ENCODE data around the gene DGUOK.

DGUOK gene

GRCh38 chr2:74003494-74004211 lies 77.0 kb downstream of the DGUOK start:
- Histone ChIP-seq H2BK5ac (ENCODE audit: low read length) (peak overlapping the region; percentile 90), H3K27me3 (ENCODE audit: control insufficient read depth in 3 of 3, insufficient read depth in 3 of 3, low read depth in 1 of 3, low read length in 3 of 3) (peaks cover 0 to 36% (median 0%) of the 10 kb centered on the region in 3 experiments), H3K79me1 (ENCODE audit: low read depth, low read length) (peaks cover 4% of the 10 kb centered on the region), H3K23ac (ENCODE audit: low read depth, low read length, poor library complexity) (peak overlapping the region; percentile 34), H2AK5ac (ENCODE audit: low read depth, low read length) (peak overlapping the region; percentile 96), H3K4me3 (ENCODE audit: low read length in 2 of 2) (peak overlapping the region; percentile 12 to 71), H2AFZ (ENCODE audit: low read length) (no peak overlapping the region), H3K4ac (ENCODE audit: low read length) (no peak overlapping the region), H2BK120ac (ENCODE audit: low read depth, low read length) (peak overlapping the region; percentile 22), H3K9ac (ENCODE audit: low read depth, low read length, poor library complexity) (no peak overlapping the region), H2BK15ac (ENCODE audit: low read length) (peak overlapping the region; percentile 91), H3K4me2 (ENCODE audit: insufficient read depth, low read length, poor library complexity, severe bottlenecking) (peak overlapping the region; percentile 88), H3K18ac (ENCODE audit: low read length) (peak overlapping the region; percentile 87), H3K9me3 (replicated peaks in 1 of 2; ENCODE audit: control insufficient read depth in 2 of 2, insufficient read depth in 1 of 2, low read depth in 1 of 2, low read length in 2 of 2) (no peaks in the 10 kb centered on the region), H4K8ac (ENCODE audit: low read depth, low read length) (no peak overlapping the region), H4K91ac (ENCODE audit: low read depth, low read length, poor library complexity) (no peak overlapping the region), H3K14ac (ENCODE audit: low read length) (peak overlapping the region; percentile 25), H3K4me1 (ENCODE audit: control insufficient read depth in 2 of 2, insufficient read depth in 1 of 2, low read depth in 1 of 2, low read length in 2 of 2) (peaks cover 58 to 59% of the 10 kb centered on the region in 2 donors), H3K27ac (replicated peaks; ENCODE audit: low read length) (no peak overlapping the region), H2BK12ac (ENCODE audit: low read length) (peak overlapping the region; percentile 69), H3K36me3 (replicated peaks in 1 of 2; ENCODE audit: control insufficient read depth in 2 of 2, insufficient read depth in 2 of 2, low read length in 2 of 2) (peaks cover 0 to 46% of the 10 kb centered on the region in 2 donors)
- DNase-seq (ENCODE audit: low spot score), result no peak
- WGBS, 2 donors (ENCODE audit: extremely low coverage in 2 of 2, insufficient read length in 2 of 2, insufficient replicate concordance in 1 of 2), result no CpG with 5 or more reads among the region's 16 CpGs

GRCh38 chr2:74004212-74005182 lies 77.8 kb downstream of the DGUOK start:
- peak overlapping the region; percentile 96 for H2AK5ac ChIP-seq (ENCODE audit: low read depth, low read length)
- H3K79me1 ChIP-seq (ENCODE audit: low read depth, low read length), result peaks cover 8% of the 10 kb centered on the region
- H2AFZ ChIP-seq (ENCODE audit: low read length), result no peak overlapping the region
- peaks cover 0 to 53% of the 10 kb centered on the region in 2 donors for H3K36me3 ChIP-seq (replicated peaks in 1 of 2; ENCODE audit: control insufficient read depth in 2 of 2, insufficient read depth in 2 of 2, low read length in 2 of 2)
- peak overlapping the region; percentile 69 for H2BK12ac ChIP-seq (ENCODE audit: low read length)
- peak overlapping the region; percentile 22 for H2BK120ac ChIP-seq (ENCODE audit: low read depth, low read length)
- no peak for DNase-seq (ENCODE audit: low spot score)
- H3K27ac ChIP-seq (replicated peaks; ENCODE audit: low read length), result no peak overlapping the region
- peak overlapping the region in 1 of 2 donors; percentile 71 for H3K4me3 ChIP-seq (ENCODE audit: low read length in 2 of 2)
- peak overlapping the region; percentile 96 for H3K23ac ChIP-seq (ENCODE audit: low read depth, low read length, poor library complexity)
- peak overlapping the region; percentile 25 for H3K14ac ChIP-seq (ENCODE audit: low read length)
- peak overlapping the region; percentile 87 for H3K18ac ChIP-seq (ENCODE audit: low read length)
- peaks cover 56 to 63% of the 10 kb centered on the region in 2 donors for H3K4me1 ChIP-seq (ENCODE audit: control insufficient read depth in 2 of 2, insufficient read depth in 1 of 2, low read depth in 1 of 2, low read length in 2 of 2)
- H4K91ac ChIP-seq (ENCODE audit: low read depth, low read length, poor library complexity), result no peak overlapping the region
- H2BK15ac ChIP-seq (ENCODE audit: low read length), result peak overlapping the region; percentile 91
- WGBS, 2 donors (ENCODE audit: extremely low coverage in 2 of 2, insufficient read length in 2 of 2, insufficient replicate concordance in 1 of 2), result no CpG with 5 or more reads among the region's 18 CpGs
- H4K8ac ChIP-seq (ENCODE audit: low read depth, low read length), result no peak overlapping the region
- H2BK5ac ChIP-seq (ENCODE audit: low read length), result peak overlapping the region; percentile 90
- H3K9ac ChIP-seq (ENCODE audit: low read depth, low read length, poor library complexity), result peak overlapping the region; percentile 72
- H3K4ac ChIP-seq (ENCODE audit: low read length), result no peak overlapping the region
- no peaks in the 10 kb centered on the region for H3K9me3 ChIP-seq (replicated peaks in 1 of 2; ENCODE audit: control insufficient read depth in 2 of 2, insufficient read depth in 1 of 2, low read depth in 1 of 2, low read length in 2 of 2)
- peaks cover 0 to 42% (median 0%) of the 10 kb centered on the region in 3 experiments for H3K27me3 ChIP-seq (ENCODE audit: control insufficient read depth in 3 of 3, insufficient read depth in 3 of 3, low read depth in 1 of 3, low read length in 3 of 3)
- H3K4me2 ChIP-seq (ENCODE audit: insufficient read depth, low read length, poor library complexity, severe bottlenecking), result peak overlapping the region; percentile 70

- Histone ChIP-seq H3K23ac (ENCODE audit: low read depth, low read length, poor library complexity) (no peak overlapping the region), H3K14ac (ENCODE audit: low read length) (no peak overlapping the region), H2BK12ac (ENCODE audit: low read length) (no peak overlapping the region), H3K79me1 (ENCODE audit: low read depth, low read length) (peaks cover 12% of the 10 kb centered on the region), H3K4me1 (ENCODE audit: control insufficient read depth in 2 of 2, insufficient read depth in 1 of 2, low read depth in 1 of 2, low read length in 2 of 2) (peaks cover 43 to 51% of the 10 kb centered on the region in 2 donors), H2BK5ac (ENCODE audit: low read length) (no peak overlapping the region), H2AK5ac (ENCODE audit: low read depth, low read length) (no peak overlapping the region), H3K36me3 (replicated peaks in 1 of 2; ENCODE audit: control insufficient read depth in 2 of 2, insufficient read depth in 2 of 2, low read length in 2 of 2) (peaks cover 0 to 66% of the 10 kb centered on the region in 2 donors), H2AFZ (ENCODE audit: low read length) (no peak overlapping the region), H3K9me3 (replicated peaks in 1 of 2; ENCODE audit: control insufficient read depth in 2 of 2, insufficient read depth in 1 of 2, low read depth in 1 of 2, low read length in 2 of 2) (peaks cover 0 to 2% of the 10 kb centered on the region in 2 donors), H3K4ac (ENCODE audit: low read length) (no peak overlapping the region), H2BK15ac (ENCODE audit: low read length) (no peak overlapping the region), H3K9ac (ENCODE audit: low read depth, low read length, poor library complexity) (no peak overlapping the region), H4K91ac (ENCODE audit: low read depth, low read length, poor library complexity) (no peak overlapping the region), H3K4me3 (ENCODE audit: low read length in 2 of 2) (no peak overlapping the region), H3K18ac (ENCODE audit: low read length) (no peak overlapping the region), H2BK120ac (ENCODE audit: low read depth, low read length) (no peak overlapping the region), H3K27me3 (ENCODE audit: control insufficient read depth in 3 of 3, insufficient read depth in 3 of 3, low read depth in 1 of 3, low read length in 3 of 3) (peaks cover 0 to 47% (median 0%) of the 10 kb centered on the region in 3 experiments), H3K4me2 (ENCODE audit: insufficient read depth, low read length, poor library complexity, severe bottlenecking) (no peak overlapping the region), H4K8ac (ENCODE audit: low read depth, low read length) (no peak overlapping the region), H3K27ac (replicated peaks; ENCODE audit: low read length) (no peak overlapping the region)
- no CpG with 5 or more reads among the region's 8 CpGs for WGBS, 2 donors (ENCODE audit: extremely low coverage in 2 of 2, insufficient read length in 2 of 2, insufficient replicate concordance in 1 of 2)
- DNase-seq (ENCODE audit: low spot score), result no peak
These were observed 79.1 kb downstream of the DGUOK start for GRCh38 chr2:74005786-74006185.
